Osteoblast (primary cell): ENCODE data around the gene CDH4. TPM values are rescaled to one million over a fixed set of nuclear protein-coding genes. Genes with fewer than 3 reads are reported as not detected.

Experiments
- DNase-seq: peaks from one replicate; pipeline ENCODE4 v3.0.0; 2011; ENCODE audit warnings: low spot score, mixed read lengths; ENCODE audit not compliant: insufficient read length; ENCODE audit errors: missing footprints
- H2AFZ ChIP-seq: 2 replicates; pipeline ENCODE4 v1.6.0; 2011; ENCODE audit warnings: mild to moderate bottlenecking, low read length
- H3K27ac ChIP-seq: 2 replicates; pipeline ENCODE4 v1.5.1; 2011; ENCODE audit warnings: mild to moderate bottlenecking, low read depth, low read length, moderate library complexity
- H3K27me3 ChIP-seq: 2 replicates; pipeline ENCODE4 v1.6.0; 2012; ENCODE audit warnings: mild to moderate bottlenecking, control low read depth, inconsistent platforms, low read length, moderate library complexity; ENCODE audit not compliant: insufficient read depth
- H3K36me3 ChIP-seq: 2 replicates; pipeline ENCODE4 v1.5.1; 2011; ENCODE audit warnings: mild to moderate bottlenecking, low read length, control low read depth, moderate library complexity; ENCODE audit not compliant: insufficient read depth
- H3K4me1 ChIP-seq: 2 replicates; pipeline ENCODE4 v1.5.1; 2011; ENCODE audit warnings: mild to moderate bottlenecking, low read length, control low read depth, moderate library complexity; ENCODE audit not compliant: insufficient read depth
- H3K4me2 ChIP-seq: 2 replicates; pipeline ENCODE4 v1.6.0; 2011; ENCODE audit warnings: mild to moderate bottlenecking, low read length; ENCODE audit not compliant: insufficient read depth
- H3K4me3 ChIP-seq: fragments of 200-600 bp; sonication (generic); 3 replicates; pipeline ENCODE4 v1.5.1; 2012; ENCODE audit warnings: mild to moderate bottlenecking, low read length, inconsistent platforms; ENCODE audit not compliant: insufficient read depth
- H3K79me2 ChIP-seq: 2 replicates; pipeline ENCODE4 v1.6.0; 2012; ENCODE audit warnings: mild to moderate bottlenecking, low read length, control low read depth, inconsistent platforms; ENCODE audit not compliant: insufficient read depth
- H3K9me3 ChIP-seq: 2 replicates; pipeline ENCODE4 v1.5.1; 2011; ENCODE audit warnings: low read depth, low read length, control low read depth
- H4K20me1 ChIP-seq: 2 replicates; pipeline ENCODE4 v1.6.0; 2012; ENCODE audit warnings: mild to moderate bottlenecking, low read length, control low read depth; ENCODE audit not compliant: insufficient read depth
- total RNA-seq: library from RNA; depleted of rRNA; stranded (reverse); fragments of >200 nt; gene quantifications from 2 replicates; pipeline ENCODE4 v1.2.3, GENCODE V29; 2012
- TF ChIP-seq, protein P1 (sequence below): IDR thresholded peaks from 2 replicates; pipeline ENCODE4 v1.5.1; 2011; ENCODE audit warnings: mild to moderate bottlenecking, low read depth, low read length, moderate library complexity; ENCODE audit errors: extremely low read depth

CDH4 gene
- total RNA-seq, 1 donor: 1.1 TPM

DNA sequence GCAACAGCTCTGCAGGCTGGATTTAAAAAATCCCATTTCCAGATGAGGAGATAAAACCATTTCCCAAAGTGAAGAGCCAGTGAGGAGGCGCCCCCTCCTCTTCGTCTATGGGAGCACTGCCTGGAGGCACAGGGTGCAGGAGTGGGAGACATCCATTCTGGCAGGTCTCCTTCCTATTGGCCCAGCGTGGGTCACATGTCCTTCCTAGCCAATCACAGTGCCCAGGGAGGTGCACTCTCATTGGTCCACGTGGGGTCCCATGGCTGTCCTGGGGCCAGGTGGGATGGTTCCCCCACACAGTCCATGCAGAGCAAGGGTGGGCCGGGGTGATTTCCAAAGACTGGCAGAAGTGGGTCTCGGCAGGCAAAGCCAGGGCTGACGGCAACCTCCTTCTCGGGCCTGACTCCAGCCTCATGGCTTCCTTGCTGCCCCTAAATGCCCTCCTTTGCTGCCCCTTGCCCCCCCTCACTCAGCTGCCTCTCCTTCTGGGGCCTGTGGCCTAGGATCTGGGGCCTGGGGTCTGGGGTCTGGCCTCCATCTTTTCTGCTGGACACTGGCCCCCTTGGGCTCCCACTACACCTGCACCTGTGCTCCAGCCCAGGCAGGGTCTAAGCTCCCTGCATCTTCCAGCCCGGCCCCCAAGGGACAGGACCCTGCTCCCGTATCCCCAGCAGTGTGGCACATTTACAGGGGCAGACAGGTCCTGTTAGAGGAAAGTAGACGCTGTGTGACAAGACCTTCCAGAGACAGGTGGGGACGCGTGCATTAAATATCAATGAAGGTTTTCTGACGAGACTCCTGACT lies 581.9 kb downstream of the CDH4 start:
- Histone ChIP-seq H3K4me3 (no peak overlapping the region), H3K27me3 (no peaks in the 10 kb centered on the region), H3K9me3 (no peaks in the 10 kb centered on the region), H2AFZ (no peak overlapping the region), H4K20me1 (no peaks in the 10 kb centered on the region), H3K36me3 (no peaks in the 10 kb centered on the region), H3K27ac (no peak overlapping the region), H3K79me2 (no peaks in the 10 kb centered on the region), H3K4me1 (no peaks in the 10 kb centered on the region), H3K4me2 (no peak overlapping the region)
- TF ChIP-seq, protein P1, sequence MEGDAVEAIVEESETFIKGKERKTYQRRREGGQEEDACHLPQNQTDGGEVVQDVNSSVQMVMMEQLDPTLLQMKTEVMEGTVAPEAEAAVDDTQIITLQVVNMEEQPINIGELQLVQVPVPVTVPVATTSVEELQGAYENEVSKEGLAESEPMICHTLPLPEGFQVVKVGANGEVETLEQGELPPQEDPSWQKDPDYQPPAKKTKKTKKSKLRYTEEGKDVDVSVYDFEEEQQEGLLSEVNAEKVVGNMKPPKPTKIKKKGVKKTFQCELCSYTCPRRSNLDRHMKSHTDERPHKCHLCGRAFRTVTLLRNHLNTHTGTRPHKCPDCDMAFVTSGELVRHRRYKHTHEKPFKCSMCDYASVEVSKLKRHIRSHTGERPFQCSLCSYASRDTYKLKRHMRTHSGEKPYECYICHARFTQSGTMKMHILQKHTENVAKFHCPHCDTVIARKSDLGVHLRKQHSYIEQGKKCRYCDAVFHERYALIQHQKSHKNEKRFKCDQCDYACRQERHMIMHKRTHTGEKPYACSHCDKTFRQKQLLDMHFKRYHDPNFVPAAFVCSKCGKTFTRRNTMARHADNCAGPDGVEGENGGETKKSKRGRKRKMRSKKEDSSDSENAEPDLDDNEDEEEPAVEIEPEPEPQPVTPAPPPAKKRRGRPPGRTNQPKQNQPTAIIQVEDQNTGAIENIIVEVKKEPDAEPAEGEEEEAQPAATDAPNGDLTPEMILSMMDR: no peak
- DNase-seq: peak; percentile 35

DNA sequence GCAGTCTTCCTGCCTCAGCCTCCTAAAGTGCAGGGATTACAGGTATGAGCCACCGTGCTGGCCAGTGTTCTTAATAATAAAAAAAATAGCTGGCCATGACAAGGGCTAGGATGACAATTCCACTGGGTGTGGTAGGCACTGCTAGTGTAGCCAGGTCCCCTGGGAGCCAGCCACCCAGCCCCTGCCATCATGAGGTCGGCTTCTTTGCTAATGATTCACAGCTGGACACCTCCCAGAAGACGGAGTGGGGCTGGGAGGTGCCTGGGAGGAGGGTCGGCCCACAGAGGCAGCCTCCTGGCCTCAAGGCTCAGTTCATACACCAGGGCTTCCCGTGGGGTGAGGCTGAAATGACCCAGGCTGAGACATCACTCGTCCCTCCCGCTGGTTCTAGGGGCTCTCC lies 583.2 kb downstream of the CDH4 start:
- peak; percentile 85 for DNase-seq
- Histone ChIP-seq H3K27me3 (no peaks in the 10 kb centered on the region), H3K4me3 (no peak overlapping the region), H4K20me1 (no peaks in the 10 kb centered on the region), H3K79me2 (no peaks in the 10 kb centered on the region), H3K9me3 (no peaks in the 10 kb centered on the region), H2AFZ (no peak overlapping the region), H3K4me1 (no peaks in the 10 kb centered on the region), H3K27ac (no peak overlapping the region), H3K4me2 (no peak overlapping the region), H3K36me3 (no peaks in the 10 kb centered on the region)
- TF ChIP-seq, protein P1: no peak

DNA sequence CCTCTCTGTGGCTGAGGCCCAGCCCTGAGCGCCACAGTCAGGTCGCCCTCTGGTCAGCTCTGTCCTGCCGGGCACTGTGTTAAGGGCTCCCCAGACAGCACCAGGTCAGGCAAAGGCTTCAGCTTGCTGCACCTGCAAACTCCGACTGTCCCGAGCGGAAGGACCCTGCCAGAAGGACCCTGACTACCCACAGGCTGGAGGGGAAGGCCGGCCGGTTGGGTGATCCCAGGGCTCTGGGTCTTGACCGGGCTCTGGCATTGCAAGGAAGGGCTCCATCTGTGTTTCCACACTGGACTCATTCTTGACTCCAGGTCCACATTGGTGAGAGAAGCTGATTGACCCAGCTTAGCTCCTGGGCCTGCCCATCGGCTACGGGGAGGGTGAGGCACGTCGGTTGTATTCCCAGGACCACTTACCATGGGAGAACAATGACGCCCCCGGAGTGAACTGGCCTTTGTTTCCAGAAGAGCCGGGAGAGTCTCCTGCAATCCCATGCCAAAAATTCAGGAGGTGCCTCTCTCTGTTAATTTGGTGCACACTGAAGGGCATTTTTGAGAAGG lies 583.8 kb downstream of the CDH4 start:
- Histone ChIP-seq H3K27ac (no peak overlapping the region), H4K20me1 (no peaks in the 10 kb centered on the region), H2AFZ (no peak overlapping the region), H3K79me2 (no peaks in the 10 kb centered on the region), H3K9me3 (no peaks in the 10 kb centered on the region), H3K4me2 (no peak overlapping the region), H3K4me1 (no peaks in the 10 kb centered on the region), H3K4me3 (no peak overlapping the region), H3K36me3 (no peaks in the 10 kb centered on the region), H3K27me3 (no peaks in the 10 kb centered on the region)
- TF ChIP-seq, protein P1: no peak
- DNase-seq: no peak

DNA sequence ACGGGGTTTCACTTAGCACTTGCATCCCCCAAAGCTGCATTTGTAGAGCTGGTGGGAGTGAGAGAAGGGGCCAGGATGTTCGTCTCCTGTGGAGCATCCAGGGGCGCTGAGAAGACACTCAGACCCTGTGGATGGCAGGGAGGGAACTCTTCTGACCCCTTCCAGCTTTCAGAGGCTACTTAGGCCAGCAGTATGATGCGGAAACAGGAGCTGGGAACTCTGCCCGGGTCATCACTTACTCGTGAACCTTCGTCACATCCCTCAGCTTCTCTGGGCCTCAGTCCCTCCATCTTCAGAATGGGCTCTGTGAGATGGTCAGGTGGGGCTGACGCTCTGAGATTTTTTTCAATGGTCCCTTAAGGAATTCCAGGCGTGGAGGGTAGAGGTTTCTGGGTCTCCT lies 585.1 kb downstream of the CDH4 start:
- no peaks in the 10 kb centered on the region for H4K20me1 ChIP-seq
- DNase-seq: peak; percentile 14
- TF ChIP-seq, protein P1: no peak
- H3K4me2 ChIP-seq: no peak overlapping the region
- H3K79me2 ChIP-seq: no peaks in the 10 kb centered on the region
- H3K27ac ChIP-seq: no peak overlapping the region
- H3K4me1 ChIP-seq: no peaks in the 10 kb centered on the region
- H2AFZ ChIP-seq: no peak overlapping the region
- no peak overlapping the region for H3K4me3 ChIP-seq
- H3K9me3 ChIP-seq: no peaks in the 10 kb centered on the region
- H3K36me3 ChIP-seq: no peaks in the 10 kb centered on the region
- no peaks in the 10 kb centered on the region for H3K27me3 ChIP-seq
